IMR-90 (cell line): ENCODE results near the gene TSPAN32. TPM values are rescaled to one million over a fixed set of nuclear protein-coding genes. Genes with fewer than 3 reads are reported as not detected.

ENCODE experiments used
- ATAC-seq: fragments of 200-7000 bp; cut with Tn5 transposase; 2 replicates; pipeline ENCODE4 v1.9.1; 2020; ENCODE audit warnings: low read depth, mild to moderate bottlenecking, moderate library complexity
- BruUV-seq: library from RNA; stranded (reverse); fragments of 400-500 nt; replicated peaks from 2 replicates; lab custom pipeline; 2021; lab: Mats Ljungman, UMichigan
- CTCF ChIA-PET: fragments of 300-600 bp; formaldehyde crosslinking; extraction: SDS; loops from one replicate; lab custom pipeline; 2021; ENCODE audit warnings: antibody characterized with exemption; lab: Yijun Ruan, JAX
- POLR2A ChIA-PET: fragments of 300-600 bp; sonication (Branson Sonifier 250); formaldehyde crosslinking; loops from one replicate; lab custom pipeline; 2022; ENCODE audit warnings: antibody characterized with exemption; ENCODE audit not compliant: unreplicated experiment; lab: Charles Lee
- DNase-seq: peaks from one replicate; pipeline ENCODE4 v3.0.0; 2013
- H2AFZ ChIP-seq: replicated peaks from 2 replicates; pipeline ENCODE3; 2013; ENCODE audit warnings: low read length, mild to moderate bottlenecking; ENCODE audit not compliant: poor library complexity
- H2AK5ac ChIP-seq: 2 replicates; pipeline ENCODE4 v1.6.1; 2013; ENCODE audit warnings: low read depth, low read length, inconsistent platforms
- H2AK9ac ChIP-seq: replicated peaks from 2 replicates; pipeline ENCODE3; 2013; ENCODE audit warnings: mild to moderate bottlenecking, low read depth, low read length, moderate library complexity; ENCODE audit not compliant: poor library complexity
- H2BK120ac ChIP-seq: 2 replicates; pipeline ENCODE4 v1.6.1; 2013; ENCODE audit warnings: low read depth, low read length, inconsistent platforms
- H2BK15ac ChIP-seq: 3 replicates; pipeline ENCODE4 v1.6.1; 2013; ENCODE audit warnings: low read depth, low read length, inconsistent platforms
- H2BK20ac ChIP-seq: 2 replicates; pipeline ENCODE4 v1.6.1; 2013; ENCODE audit warnings: low read depth, mild to moderate bottlenecking, inconsistent platforms, low read length, moderate library complexity
- H2BK5ac ChIP-seq: 2 replicates; pipeline ENCODE4 v1.6.1; 2013; ENCODE audit warnings: mild to moderate bottlenecking, low read depth, low read length, inconsistent platforms; ENCODE audit not compliant: poor library complexity, severe bottlenecking
- H3K14ac ChIP-seq: replicated peaks from 2 replicates; pipeline ENCODE4 v1.6.1; 2013; ENCODE audit warnings: low read depth, low read length, inconsistent platforms
- H3K18ac ChIP-seq: 2 replicates; pipeline ENCODE4 v1.6.1; 2013; ENCODE audit warnings: low read depth, low read length, control low read depth
- H3K23ac ChIP-seq: 2 replicates; pipeline ENCODE4 v1.6.1; 2013; ENCODE audit warnings: low read depth, low read length, inconsistent platforms
- H3K27ac ChIP-seq: 2 replicates; pipeline ENCODE4 v1.5.1; 2013; ENCODE audit warnings: mild to moderate bottlenecking, control low read depth, low read length; ENCODE audit not compliant: insufficient read depth
- H3K27me3 ChIP-seq: 2 replicates; pipeline ENCODE4 v1.6.1; 2013; ENCODE audit warnings: low read length; ENCODE audit not compliant: control insufficient read depth, insufficient read depth
- H3K36me3 ChIP-seq: 2 replicates; pipeline ENCODE4 v1.6.1; 2013; ENCODE audit warnings: low read length, mixed read lengths; ENCODE audit not compliant: control insufficient read depth, insufficient read depth
- H3K4ac ChIP-seq: 2 replicates; pipeline ENCODE4 v1.6.1; 2013; ENCODE audit warnings: low read depth, low read length, inconsistent platforms
- H3K4me1 ChIP-seq: 2 replicates; pipeline ENCODE4 v1.6.1; 2013; ENCODE audit warnings: low read length, mixed read lengths; ENCODE audit not compliant: control insufficient read depth, insufficient read depth
- H3K4me2 ChIP-seq: 2 replicates; pipeline ENCODE4 v1.6.1; 2013; ENCODE audit warnings: low read depth, mild to moderate bottlenecking, control low read depth, low read length, moderate library complexity
- H3K4me3 ChIP-seq: 2 replicates; pipeline ENCODE4 v1.5.1; 2013; ENCODE audit warnings: low read depth, mild to moderate bottlenecking, control low read depth, low read length, moderate library complexity; ENCODE audit not compliant: insufficient read depth
- H3K56ac ChIP-seq: 2 replicates; pipeline ENCODE4 v1.6.1; 2013; ENCODE audit warnings: low read length, inconsistent platforms; ENCODE audit not compliant: insufficient read depth; ENCODE audit errors: extremely low read depth
- H3K79me1 ChIP-seq, 2 experiments: 2 replicates each; pipeline ENCODE4 v1.6.1; 2013; ENCODE audit warnings: low read length in 2 of 2, inconsistent platforms in 1 of 2, low read depth in 1 of 2
- H3K9ac ChIP-seq: 2 replicates; pipeline ENCODE4 v1.6.1; 2013; ENCODE audit warnings: low read depth, low read length, control low read depth
- H3K9me1 ChIP-seq: 2 replicates; pipeline ENCODE4 v1.6.1; 2013; ENCODE audit warnings: low read length, inconsistent platforms; ENCODE audit not compliant: insufficient read depth
- H3K9me3 ChIP-seq: 2 replicates; pipeline ENCODE4 v1.6.1; 2013; ENCODE audit warnings: low read length; ENCODE audit not compliant: control insufficient read depth, insufficient read depth
- H4K20me1 ChIP-seq: 2 replicates; pipeline ENCODE4 v1.6.1; 2013; ENCODE audit warnings: low read length, inconsistent platforms; ENCODE audit not compliant: insufficient read depth
- H4K5ac ChIP-seq: 2 replicates; pipeline ENCODE4 v1.6.1; 2013; ENCODE audit warnings: mild to moderate bottlenecking, low read depth, low read length, control low read depth
- H4K8ac ChIP-seq, 2 experiments: 2 replicates each; pipeline ENCODE4 v1.6.1; 2013; ENCODE audit warnings: low read depth in 2 of 2, low read length in 2 of 2, control low read depth in 1 of 2, inconsistent platforms in 1 of 2
- H4K91ac ChIP-seq: 2 replicates; pipeline ENCODE4 v1.6.1; 2013; ENCODE audit warnings: low read depth, low read length, inconsistent platforms; ENCODE audit not compliant: insufficient read depth
- CHD1 ChIP-seq: IDR thresholded peaks from 2 replicates; pipeline ENCODE4 v1.6.1; 2012; ENCODE audit warnings: low read depth, low read length, improper control_type of control experiment
- ELK1 ChIP-seq: fragments of 150-350 bp; IDR thresholded peaks from 2 replicates; pipeline ENCODE4 v1.6.1; 2016; ENCODE audit warnings: low read depth, mild to moderate bottlenecking, low read length, moderate library complexity, borderline replicate concordance
- FOS ChIP-seq: fragments of 150-350 bp; IDR thresholded peaks from 2 replicates; pipeline ENCODE4 v1.6.1; 2016; ENCODE audit warnings: low read depth, low read length
- MAFK ChIP-seq: IDR thresholded peaks from 2 replicates; pipeline ENCODE4 v1.6.1; 2012; ENCODE audit warnings: low read depth, low read length, improper control_type of control experiment
- MAZ ChIP-seq: IDR thresholded peaks from 2 replicates; pipeline ENCODE4 v1.6.1; 2012; ENCODE audit warnings: low read depth, mild to moderate bottlenecking, low read length, improper control_type of control experiment, moderate library complexity, borderline replicate concordance
- MXI1 ChIP-seq: IDR thresholded peaks from 2 replicates; pipeline ENCODE4 v1.6.1; 2012; ENCODE audit warnings: low read depth, mild to moderate bottlenecking, low read length, moderate library complexity, borderline replicate concordance
- NFE2L2 ChIP-seq: fragments of 150-350 bp; IDR thresholded peaks from 2 replicates; pipeline ENCODE4 v1.6.1; 2016; ENCODE audit warnings: low read depth, mild to moderate bottlenecking, low read length
- POLR2A ChIP-seq: IDR thresholded peaks from 2 replicates; pipeline ENCODE4 v1.6.1; 2012; ENCODE audit warnings: mild to moderate bottlenecking, low read depth, low read length
- RCOR1 ChIP-seq: IDR thresholded peaks from 2 replicates; pipeline ENCODE4 v1.6.1; 2012; ENCODE audit warnings: mild to moderate bottlenecking, low read length, improper control_type of control experiment; ENCODE audit not compliant: insufficient replicate concordance
- SMC3 ChIP-seq: fragments of 150-350 bp; IDR thresholded peaks from 2 replicates; pipeline ENCODE4 v1.6.1; 2016; ENCODE audit warnings: low read depth, mild to moderate bottlenecking, antibody characterized with exemption, low read length, moderate library complexity
- WGBS, 2 experiments: methylation state at CpG; one replicate each; pipeline versions ENCODE4 v1.1.5 to v1.1.7; 2013; ENCODE audit warnings: missing lambda C conversion rate in 2 of 2; ENCODE audit not compliant: insufficient read length in 1 of 2; ENCODE audit errors: extremely low coverage in 2 of 2; 5-methylcytosine and 5-hydroxymethylcytosine counted together
- dilution Hi-C: fragments of 300-500 bp; cut with HindIII; formaldehyde crosslinking; loops from one replicate; pipeline ENCODE4 v1.14.3; 2018; ENCODE audit warnings: low sequenced_read_pairs; ENCODE audit not compliant: unreplicated experiment
- in situ Hi-C: fragments of 300-500 bp; cut with MboI; formaldehyde crosslinking; loops from 3 replicates; pipeline ENCODE4 v1.14.3; 2019; ENCODE audit warnings: low sequenced_read_pairs, inconsistent platforms, mixed read lengths
- intact Hi-C: fragments of 100-400 bp; cut with micrococcal nuclease; formaldehyde crosslinking; loops from 2 replicates; pipeline ENCODE4 v1.10.0; 2022
- polyA plus RNA-seq, 3 experiments: library from polyadenylated mRNA; depleted of rRNA; stranded (reverse); fragments of >200 nt; gene quantifications; 2 replicates each; pipeline ENCODE4 v1.2.3, GENCODE V29; 2012; ENCODE audit warnings: low replicate concordance in 1 of 3
- total RNA-seq: library from RNA; depleted of rRNA; stranded (reverse); fragments of >200 nt; gene quantifications from 2 replicates; pipeline ENCODE4 v1.2.3, GENCODE V29; 2012

Gene TSPAN32
- total and polyA plus RNA-seq, 2 of the 4 experiments (the other 2 are of a cell fraction) = 0.07 TPM; not detected in 1

- WGBS, 2 experiments = 57% methylated on average over 3 of the region's 7 CpGs; no CpG with 5 or more reads in 1 of the 2 experiments
- Histone ChIP-seq H2AK9ac (no peak overlapping the region), H4K91ac (no peak overlapping the region), H4K8ac (no peak overlapping the region), H3K9me1 (peaks cover 2% of the 10 kb centered on the region; the same call in 1 of the 2 replicates), H3K27me3 (peaks cover 14% of the 10 kb centered on the region), H2BK5ac (no peak overlapping the region), H2BK20ac (no peak overlapping the region), H4K20me1 (no peaks in the 10 kb centered on the region), H3K18ac (no peak overlapping the region), H2BK120ac (no peak overlapping the region), H3K4ac (no peak overlapping the region), H3K56ac (no peak overlapping the region), H3K4me2 (no peak overlapping the region), H2BK15ac (no peak overlapping the region), H3K9ac (no peak overlapping the region), H3K79me1 (no peaks in the 10 kb centered on the region), H4K5ac (no peak overlapping the region), H3K27ac (no peak overlapping the region), H2AK5ac (no peak overlapping the region), H3K36me3 (no peaks in the 10 kb centered on the region), H3K14ac (no peak overlapping the region), H3K4me1 (peaks cover 11% of the 10 kb centered on the region), H3K9me3 (no peaks in the 10 kb centered on the region; the same call in 1 of the 2 replicates), H2AFZ (no peak overlapping the region), H3K4me3 (no peak overlapping the region), H3K23ac (no peak overlapping the region)
- ChIA-PET CTCF (no interaction called here), POLR2A (no interaction called here)
- TF ChIP-seq POLR2A = no peak
- TF ChIP-seq MAFK = no peak
- TF ChIP-seq MAZ = no peak
- TF ChIP-seq CHD1 = no peak
- TF ChIP-seq RCOR1 = no peak
- no peak for TF ChIP-seq SMC3
- TF ChIP-seq NFE2L2 = no peak
- no peak for TF ChIP-seq FOS
- no peak for TF ChIP-seq MXI1
- no peak for TF ChIP-seq ELK1
- in situ Hi-C loops (no loop called here), dilution Hi-C loops (no loop called here), intact Hi-C loops (no loop called here)
- no TSS peak for BruUV-seq
- ATAC-seq (no peak), DNase-seq (no peak)
Observed at GRCh38 chr11:2318707-2319106, 16.9 kb downstream of the TSPAN32 start.
